Breast epithelium (tissue), 4 donors: ENCODE results near the gene EML1. TPM values are rescaled to one million over a fixed set of nuclear protein-coding genes. Genes with fewer than 3 reads are reported as not detected.

Experiments
- DNase-seq, 2 donors: peaks; one replicate each; pipeline ENCODE4 v3.0.0-alpha.2; 2019; ENCODE audit warnings: low spot score in 2 of 2
- H3K27ac ChIP-seq, 2 donors: fragments of 200-600 bp; sonication (generic) in 1 of 2; one replicate each; pipeline ENCODE4 v1.5.1; 2016 to 2019; ENCODE audit warnings: mild to moderate bottlenecking in 1 of 2
- H3K27me3 ChIP-seq, 2 donors: fragments of 200-600 bp; sonication (generic) in 1 of 2; one replicate each; pipeline versions ENCODE4 v1.5.1 to v1.6.0; 2017 to 2019; ENCODE audit warnings: control low read depth in 1 of 2, mild to moderate bottlenecking in 1 of 2
- H3K36me3 ChIP-seq: fragments of 200-600 bp; one replicate; pipeline ENCODE4 v1.5.1; 2019
- H3K4me1 ChIP-seq, 2 donors: fragments of 200-600 bp; sonication (generic); one replicate each; pipeline ENCODE4 v1.5.1; 2016 to 2019; ENCODE audit warnings: control low read depth in 1 of 2
- H3K4me3 ChIP-seq, 3 donors: fragments of 200-600 bp; sonication (generic); 1 replicate in 2 of 3; 2 replicates in 1 of 3; pipeline ENCODE4 v1.5.1; 2016 to 2019; ENCODE audit warnings: mild to moderate bottlenecking in 3 of 3, moderate library complexity in 2 of 3
- H3K9me3 ChIP-seq, 2 donors: fragments of 200-600 bp; sonication (generic) in 1 of 2; one replicate each; pipeline ENCODE4 v1.5.1; 2016 to 2019; ENCODE audit warnings: control low read depth in 1 of 2
- POLR2A ChIP-seq: fragments of 450-650 bp; IDR thresholded peaks from one replicate; pipeline ENCODE4 v1.6.1; 2016; ENCODE audit warnings: antibody characterized with exemption, mild to moderate bottlenecking, moderate library complexity
- POLR2AphosphoS5 ChIP-seq, 3 donors: sonication (generic); formaldehyde crosslinking; IDR thresholded peaks; one replicate each; pipeline ENCODE4 v1.6.1; 2017; ENCODE audit warnings: antibody characterized with exemption in 3 of 3
- intact Hi-C: fragments of 100-400 bp; cut with DNase I; formaldehyde crosslinking; loops from one replicate; pipeline ENCODE4 v1.15.1; 2023; ENCODE audit warnings: low total_unique reads
- total RNA-seq, 3 donors: library from RNA; depleted of rRNA; stranded (reverse); fragments of >200 nt; gene quantifications; one replicate each; pipeline ENCODE4 v1.1.0, GENCODE V29; 2016
- TF ChIP-seq, protein P1 (sequence below), 3 donors: fragments of 450-650 bp; IDR thresholded peaks; one replicate each; pipeline ENCODE4 v1.5.1; 2016 to 2017; ENCODE audit warnings: antibody characterized with exemption in 3 of 3, mild to moderate bottlenecking in 3 of 3, moderate library complexity in 3 of 3

Gene EML1
- total RNA-seq, 3 donors from 2014 or later: 11.3 to 26.1 (median 25.9) TPM

DNA sequence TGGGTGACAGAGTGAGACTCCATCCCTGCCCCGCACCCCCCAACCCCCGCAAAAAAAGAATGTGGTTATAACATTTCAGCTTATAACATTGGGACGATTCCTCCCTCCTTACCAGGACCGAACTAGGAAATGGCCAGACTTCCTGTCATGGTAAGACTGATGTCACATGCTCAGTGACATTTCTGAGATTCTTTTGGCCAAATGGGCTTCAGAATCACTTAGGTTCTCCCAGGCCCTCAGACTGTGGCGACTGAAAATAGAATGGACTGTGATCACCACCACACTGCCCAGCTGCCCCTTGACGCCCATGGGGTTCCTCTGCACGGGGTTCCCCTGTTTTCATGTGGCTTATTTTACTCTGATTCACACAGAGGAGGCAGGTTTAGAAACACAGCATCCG lies 157.0 kb downstream of the EML1 start:
- H3K27ac ChIP-seq: no peak overlapping the region

DNA sequence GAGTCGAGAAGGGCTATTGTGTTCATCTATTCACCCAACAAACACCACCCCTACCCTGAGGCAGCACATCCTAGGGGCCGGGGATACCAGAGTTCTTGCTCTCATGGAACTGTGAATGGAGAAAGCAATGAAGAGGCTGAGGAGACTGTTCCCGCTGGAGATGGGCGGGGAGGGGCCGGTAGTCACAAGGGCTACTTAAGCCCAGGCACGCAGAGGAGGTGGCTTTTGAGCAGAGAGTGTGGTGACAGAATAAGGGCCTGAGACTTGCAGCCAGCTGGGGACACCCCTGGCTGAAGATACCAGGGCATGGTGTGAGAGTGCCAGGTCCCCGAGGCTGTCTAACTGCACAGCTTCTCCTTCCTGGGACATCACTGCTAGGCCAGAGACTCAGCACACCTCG lies 157.9 kb downstream of the EML1 start:
- intact Hi-C loops: no loop called here
- no peaks in the 10 kb centered on the region for H3K9me3 ChIP-seq
- no peak for DNase-seq

More for the DNA sequence above, 157.0 kb downstream of the EML1 start:
- no peaks in the 10 kb centered on the region for H3K4me1 ChIP-seq
- no peaks in the 10 kb centered on the region for H3K27me3 ChIP-seq
- intact Hi-C loops: no loop called here
- no peaks in the 10 kb centered on the region for H3K9me3 ChIP-seq
- TF ChIP-seq POLR2AphosphoS5 (IDR thresholded peaks at IDR 0.05) (no peak), POLR2A (no peak)
- TF ChIP-seq, protein P1, sequence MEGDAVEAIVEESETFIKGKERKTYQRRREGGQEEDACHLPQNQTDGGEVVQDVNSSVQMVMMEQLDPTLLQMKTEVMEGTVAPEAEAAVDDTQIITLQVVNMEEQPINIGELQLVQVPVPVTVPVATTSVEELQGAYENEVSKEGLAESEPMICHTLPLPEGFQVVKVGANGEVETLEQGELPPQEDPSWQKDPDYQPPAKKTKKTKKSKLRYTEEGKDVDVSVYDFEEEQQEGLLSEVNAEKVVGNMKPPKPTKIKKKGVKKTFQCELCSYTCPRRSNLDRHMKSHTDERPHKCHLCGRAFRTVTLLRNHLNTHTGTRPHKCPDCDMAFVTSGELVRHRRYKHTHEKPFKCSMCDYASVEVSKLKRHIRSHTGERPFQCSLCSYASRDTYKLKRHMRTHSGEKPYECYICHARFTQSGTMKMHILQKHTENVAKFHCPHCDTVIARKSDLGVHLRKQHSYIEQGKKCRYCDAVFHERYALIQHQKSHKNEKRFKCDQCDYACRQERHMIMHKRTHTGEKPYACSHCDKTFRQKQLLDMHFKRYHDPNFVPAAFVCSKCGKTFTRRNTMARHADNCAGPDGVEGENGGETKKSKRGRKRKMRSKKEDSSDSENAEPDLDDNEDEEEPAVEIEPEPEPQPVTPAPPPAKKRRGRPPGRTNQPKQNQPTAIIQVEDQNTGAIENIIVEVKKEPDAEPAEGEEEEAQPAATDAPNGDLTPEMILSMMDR (IDR thresholded peaks at IDR 0.05): no peak
- no peak overlapping the region for H3K4me3 ChIP-seq
- no peak for DNase-seq
- H3K36me3 ChIP-seq: no peaks in the 10 kb centered on the region

DNA sequence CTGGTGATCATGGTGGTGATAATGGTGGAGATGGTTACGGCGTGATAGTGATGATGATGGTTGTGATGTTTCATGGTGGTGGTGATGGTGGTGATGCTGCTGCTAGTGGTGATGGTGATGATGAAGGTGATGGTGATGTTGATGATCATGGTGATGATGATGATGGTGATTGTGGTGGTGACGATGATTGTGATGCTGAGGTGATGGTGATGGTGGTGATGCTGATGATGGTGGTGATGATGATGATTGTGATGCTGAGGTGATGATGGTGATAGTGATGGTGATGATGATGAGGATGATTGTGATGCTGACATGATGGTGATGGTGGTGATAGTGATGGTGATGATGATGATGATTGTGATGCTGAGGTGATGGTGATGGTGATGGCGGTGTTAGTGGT lies 158.8 kb downstream of the EML1 start:
- no peak overlapping the region for H3K27ac ChIP-seq
- H3K36me3 ChIP-seq: no peaks in the 10 kb centered on the region
- no peaks in the 10 kb centered on the region for H3K4me1 ChIP-seq
- no peak for DNase-seq
- TF ChIP-seq POLR2A (no peak), POLR2AphosphoS5 (IDR thresholded peaks at IDR 0.05) (no peak)
- TF ChIP-seq, protein P1 (IDR thresholded peaks at IDR 0.05): no peak
- intact Hi-C loops: no loop called here
- no peak overlapping the region for H3K4me3 ChIP-seq
- no peaks in the 10 kb centered on the region for H3K9me3 ChIP-seq
- no peaks in the 10 kb centered on the region for H3K27me3 ChIP-seq

More for the DNA sequence above, 157.9 kb downstream of the EML1 start:
- Histone ChIP-seq H3K4me3 (no peak overlapping the region), H3K36me3 (no peaks in the 10 kb centered on the region), H3K27ac (no peak overlapping the region), H3K27me3 (no peaks in the 10 kb centered on the region), H3K4me1 (no peaks in the 10 kb centered on the region)
- TF ChIP-seq, protein P1 (IDR thresholded peaks at IDR 0.05): no peak
- TF ChIP-seq POLR2A (no peak), POLR2AphosphoS5 (IDR thresholded peaks at IDR 0.05) (no peak)

DNA sequence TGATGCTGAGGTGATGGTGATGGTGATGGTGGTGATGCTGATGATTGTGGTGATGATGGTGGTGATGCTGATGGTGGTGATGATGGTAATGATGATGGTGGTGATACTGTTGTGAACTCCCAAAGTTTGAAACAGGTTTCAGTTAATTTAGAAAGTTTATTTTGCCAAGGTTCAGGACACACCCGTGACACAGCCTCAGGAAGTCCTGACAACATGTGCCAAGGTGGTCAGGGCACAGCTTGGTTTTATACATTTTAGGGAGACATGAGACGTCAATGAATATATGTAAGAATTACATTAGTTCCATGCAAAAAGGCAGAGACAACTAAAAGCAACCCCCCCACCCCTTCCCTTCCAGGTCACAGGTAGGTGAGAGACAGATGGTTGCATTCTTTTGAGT lies 159.2 kb downstream of the EML1 start:
- DNase-seq: no peak
- no peaks in the 10 kb centered on the region for H3K9me3 ChIP-seq
- H3K4me1 ChIP-seq: no peaks in the 10 kb centered on the region
- intact Hi-C loops: no loop called here
- TF ChIP-seq POLR2A (no peak), POLR2AphosphoS5 (IDR thresholded peaks at IDR 0.05) (no peak)
- TF ChIP-seq, protein P1 (IDR thresholded peaks at IDR 0.05): no peak
- H3K4me3 ChIP-seq: no peak overlapping the region
- H3K36me3 ChIP-seq: no peaks in the 10 kb centered on the region
- H3K27me3 ChIP-seq: no peaks in the 10 kb centered on the region
- no peak overlapping the region for H3K27ac ChIP-seq

DNA sequence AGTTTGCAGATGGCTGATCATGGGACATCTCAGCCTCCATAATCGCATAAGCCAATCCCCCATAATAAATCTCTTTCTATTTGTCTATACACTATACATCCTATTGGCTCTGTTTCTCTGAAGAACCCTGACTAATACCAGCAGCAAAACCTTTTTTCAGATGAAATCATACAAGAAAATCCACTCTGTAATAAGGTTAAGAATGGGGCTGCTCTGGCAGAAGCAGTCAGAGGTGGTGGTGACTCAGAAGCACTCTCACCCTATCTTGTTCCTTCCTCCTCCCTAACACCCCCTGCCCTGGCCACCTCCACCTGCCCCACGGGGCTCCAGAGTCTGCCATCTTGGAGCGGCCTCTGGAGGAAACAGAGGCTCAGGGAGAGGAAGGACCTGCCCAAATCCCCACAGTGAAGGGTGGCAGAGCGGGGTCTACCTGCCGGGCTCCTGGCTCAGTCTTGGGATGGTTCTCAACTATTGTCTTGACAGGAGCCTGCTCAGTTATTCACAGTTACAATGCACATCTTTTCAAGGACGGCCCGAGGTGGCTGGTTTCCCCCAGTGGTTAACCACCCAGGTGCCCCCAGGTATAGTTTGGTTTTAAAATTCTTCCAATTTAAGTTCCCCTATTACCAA lies 162.7 kb downstream of the EML1 start:
- DNase-seq: no peak
- H3K9me3 ChIP-seq: no peaks in the 10 kb centered on the region
- H3K27me3 ChIP-seq: no peaks in the 10 kb centered on the region
- TF ChIP-seq, protein P1 (IDR thresholded peaks at IDR 0.05): no peak
- TF ChIP-seq POLR2A (no peak), POLR2AphosphoS5 (IDR thresholded peaks at IDR 0.05) (no peak)
- H3K27ac ChIP-seq: no peak overlapping the region
- no peak overlapping the region for H3K4me3 ChIP-seq
- H3K36me3 ChIP-seq: no peaks in the 10 kb centered on the region
- intact Hi-C loops: no loop called here
- no peaks in the 10 kb centered on the region for H3K4me1 ChIP-seq
